Subcutaneous adipose tissue (tissue), 4 donors: ENCODE results near the gene ZBED4. TPM values are rescaled to one million over a fixed set of nuclear protein-coding genes. Genes with fewer than 3 reads are reported as not detected.

Experiments
- total RNA-seq, 4 donors: library from RNA; depleted of rRNA; stranded (reverse); fragments of >200 nt; gene quantifications; one replicate each; pipeline ENCODE4 v1.1.0, GENCODE V29; 2016
- TF ChIP-seq, protein P1 (sequence below): fragments of 450-650 bp; IDR thresholded peaks from one replicate; pipeline ENCODE4 v1.5.1; 2016; ENCODE audit warnings: low read depth, mild to moderate bottlenecking, control low read depth, antibody characterized with exemption, moderate library complexity

ZBED4 gene
- total RNA-seq, 4 donors from 2014 or later: 6.0 to 11.1 (median 7.0) TPM

DNA sequence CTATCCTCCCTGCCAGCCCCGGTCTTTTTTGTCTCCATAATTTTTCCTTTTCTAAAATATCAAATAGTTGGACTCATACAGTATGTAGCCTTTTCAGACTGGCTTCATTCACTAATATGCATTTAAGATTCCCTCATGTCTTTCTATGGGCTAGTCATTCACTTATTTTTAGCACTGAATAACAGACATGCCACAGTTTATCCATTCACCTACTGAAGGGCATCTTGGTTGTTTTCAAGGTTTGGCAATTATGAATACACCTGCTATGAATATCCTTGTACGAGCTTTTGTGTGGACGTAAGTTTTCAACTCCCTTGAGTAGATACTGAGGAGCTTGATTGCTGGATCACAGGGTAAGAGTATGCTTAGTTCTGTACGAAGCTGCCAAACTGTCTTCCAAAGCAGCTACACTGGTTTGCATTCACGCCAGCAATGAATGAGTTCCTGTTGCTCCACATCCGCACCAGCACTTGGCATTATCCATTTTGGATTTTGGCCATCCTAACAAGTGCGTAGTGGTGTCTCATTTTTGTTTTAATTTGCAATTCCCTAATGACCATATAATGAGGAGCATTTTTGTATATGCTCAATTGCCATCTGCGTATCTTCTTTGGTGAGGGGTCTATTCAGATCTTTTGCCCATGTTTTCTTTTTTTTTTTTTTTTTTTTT, 43.5 kb downstream of the ZBED4 start:
- TF ChIP-seq, protein P1, sequence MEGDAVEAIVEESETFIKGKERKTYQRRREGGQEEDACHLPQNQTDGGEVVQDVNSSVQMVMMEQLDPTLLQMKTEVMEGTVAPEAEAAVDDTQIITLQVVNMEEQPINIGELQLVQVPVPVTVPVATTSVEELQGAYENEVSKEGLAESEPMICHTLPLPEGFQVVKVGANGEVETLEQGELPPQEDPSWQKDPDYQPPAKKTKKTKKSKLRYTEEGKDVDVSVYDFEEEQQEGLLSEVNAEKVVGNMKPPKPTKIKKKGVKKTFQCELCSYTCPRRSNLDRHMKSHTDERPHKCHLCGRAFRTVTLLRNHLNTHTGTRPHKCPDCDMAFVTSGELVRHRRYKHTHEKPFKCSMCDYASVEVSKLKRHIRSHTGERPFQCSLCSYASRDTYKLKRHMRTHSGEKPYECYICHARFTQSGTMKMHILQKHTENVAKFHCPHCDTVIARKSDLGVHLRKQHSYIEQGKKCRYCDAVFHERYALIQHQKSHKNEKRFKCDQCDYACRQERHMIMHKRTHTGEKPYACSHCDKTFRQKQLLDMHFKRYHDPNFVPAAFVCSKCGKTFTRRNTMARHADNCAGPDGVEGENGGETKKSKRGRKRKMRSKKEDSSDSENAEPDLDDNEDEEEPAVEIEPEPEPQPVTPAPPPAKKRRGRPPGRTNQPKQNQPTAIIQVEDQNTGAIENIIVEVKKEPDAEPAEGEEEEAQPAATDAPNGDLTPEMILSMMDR: no peak

DNA sequence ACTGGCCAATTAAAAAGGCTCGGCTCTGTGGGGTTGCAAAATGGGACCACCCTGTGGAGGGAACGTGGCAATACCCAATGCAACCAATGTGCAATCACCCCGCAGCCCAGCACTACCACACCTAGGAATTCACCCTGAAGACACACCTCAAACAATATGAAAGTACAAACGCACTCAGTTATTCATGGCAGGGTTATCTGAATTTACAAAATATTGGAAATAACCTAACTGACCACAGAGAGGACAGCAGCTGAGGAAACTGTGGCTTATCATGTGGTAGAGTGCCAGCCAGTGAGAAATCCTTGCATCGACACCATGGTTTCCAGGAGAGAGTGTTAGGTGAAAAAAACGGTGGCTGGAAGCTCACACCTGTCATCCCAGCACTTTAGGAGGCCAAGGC, 45.9 kb downstream of the ZBED4 start:
- TF ChIP-seq, protein P1: no peak

DNA sequence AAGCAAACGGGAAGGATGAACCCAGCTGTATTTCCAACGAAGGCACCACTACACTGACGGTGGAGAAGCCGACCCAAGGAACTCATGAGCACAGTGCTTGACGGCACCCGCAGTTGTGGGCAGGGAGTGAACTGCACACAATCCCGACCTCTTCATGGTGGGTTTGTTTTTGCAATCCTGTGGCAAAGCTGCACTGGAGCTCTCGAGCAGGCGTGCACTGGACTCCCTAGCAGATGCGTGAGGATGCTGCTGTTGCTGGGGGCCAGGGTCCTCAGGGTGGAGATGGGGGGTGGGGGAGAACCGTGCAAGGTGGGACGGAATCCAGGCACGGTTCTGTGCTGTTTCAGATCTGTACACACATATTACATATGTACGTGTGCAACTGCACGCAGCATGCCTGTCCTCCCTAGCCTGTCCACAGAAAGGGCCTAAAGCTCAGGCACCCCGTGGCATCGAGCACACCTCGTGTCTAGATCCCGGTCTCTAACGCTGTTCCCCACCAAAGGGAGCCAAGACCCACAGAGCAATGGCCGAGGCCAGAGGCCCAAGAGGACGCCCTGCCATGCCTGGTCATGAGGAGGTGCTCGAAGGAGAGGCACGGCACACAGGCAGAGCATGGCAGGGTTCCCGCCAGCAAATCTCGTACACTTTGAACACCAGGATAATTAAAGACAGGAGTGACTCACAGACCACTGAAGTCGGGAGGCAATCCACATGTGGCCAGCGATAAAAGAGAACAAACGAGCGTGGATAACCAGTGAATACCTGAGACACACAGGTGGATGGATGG, 47.0 kb downstream of the ZBED4 start:
- TF ChIP-seq, protein P1: no peak

DNA sequence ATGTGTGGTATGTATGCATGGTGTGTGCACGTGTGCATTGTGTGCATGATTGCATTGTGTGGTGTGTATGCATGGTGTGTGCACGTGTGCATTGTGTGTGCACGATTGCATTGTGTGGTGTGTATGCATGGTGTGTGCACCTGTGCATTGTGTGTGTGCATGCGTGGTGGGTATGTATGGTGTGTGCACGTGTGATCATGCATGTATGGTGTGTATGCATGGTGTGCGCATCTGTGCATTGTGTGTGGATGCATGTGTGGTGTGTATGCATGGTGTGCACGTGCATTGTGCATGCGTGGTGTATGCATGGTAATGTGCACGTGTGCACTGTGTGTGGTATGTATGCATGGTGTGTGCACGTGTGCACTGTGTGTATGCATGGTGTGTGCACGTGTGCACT, 47.8 kb downstream of the ZBED4 start:
- TF ChIP-seq, protein P1: no peak

DNA sequence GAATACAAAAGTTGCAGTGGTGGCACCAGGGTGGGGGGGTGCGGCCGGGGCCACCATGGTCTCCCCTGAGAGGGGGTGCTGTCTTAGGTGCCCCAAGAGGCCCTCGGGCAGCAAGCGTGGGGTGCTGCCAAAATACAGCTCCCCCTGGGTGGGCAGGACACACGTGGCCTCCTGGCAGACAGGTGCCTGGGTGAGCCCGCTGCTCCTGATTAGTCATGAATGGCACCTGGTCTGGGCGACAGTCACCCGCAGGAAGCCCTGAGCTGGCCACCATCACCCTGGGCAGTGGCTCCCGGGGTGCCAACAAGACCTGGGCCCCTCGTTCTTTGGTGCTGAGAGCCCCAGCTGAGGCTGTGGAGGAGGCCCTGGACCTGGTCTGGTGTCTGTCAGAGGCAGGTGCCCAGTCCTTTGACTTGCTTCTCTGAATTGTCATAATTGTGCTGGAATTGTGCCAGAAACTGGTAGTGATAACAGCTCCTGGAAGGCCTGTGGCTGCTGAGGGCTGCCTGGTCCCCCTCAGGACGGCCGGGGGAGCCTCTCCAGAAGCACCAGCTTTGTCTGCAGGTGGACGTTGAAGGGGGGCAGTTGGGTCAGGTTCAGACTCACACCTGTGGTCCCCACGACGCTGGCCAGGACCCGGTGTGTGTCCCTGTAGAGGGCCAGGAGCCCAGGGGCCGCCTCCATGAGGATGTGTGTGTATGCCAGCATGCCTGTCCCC, 49.8 kb downstream of the ZBED4 start:
- TF ChIP-seq, protein P1: no peak

DNA sequence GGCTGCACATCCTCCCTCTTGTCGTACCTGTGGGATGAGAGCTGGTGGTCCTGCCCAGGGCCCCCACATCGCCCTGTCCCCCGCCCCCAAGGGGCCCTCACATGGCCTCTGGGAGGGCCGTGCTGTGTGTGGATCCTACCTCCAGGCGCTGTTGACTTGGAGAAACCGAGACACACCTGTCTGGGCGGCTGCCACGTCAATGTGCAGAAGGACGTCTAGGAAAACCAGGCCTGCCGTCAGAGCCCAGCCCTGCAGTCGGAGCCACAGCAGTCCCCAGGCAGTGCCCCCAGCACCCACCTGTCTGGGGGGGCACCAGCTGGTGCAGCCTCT, 50.4 kb downstream of the ZBED4 start:
- TF ChIP-seq, protein P1: no peak

DNA sequence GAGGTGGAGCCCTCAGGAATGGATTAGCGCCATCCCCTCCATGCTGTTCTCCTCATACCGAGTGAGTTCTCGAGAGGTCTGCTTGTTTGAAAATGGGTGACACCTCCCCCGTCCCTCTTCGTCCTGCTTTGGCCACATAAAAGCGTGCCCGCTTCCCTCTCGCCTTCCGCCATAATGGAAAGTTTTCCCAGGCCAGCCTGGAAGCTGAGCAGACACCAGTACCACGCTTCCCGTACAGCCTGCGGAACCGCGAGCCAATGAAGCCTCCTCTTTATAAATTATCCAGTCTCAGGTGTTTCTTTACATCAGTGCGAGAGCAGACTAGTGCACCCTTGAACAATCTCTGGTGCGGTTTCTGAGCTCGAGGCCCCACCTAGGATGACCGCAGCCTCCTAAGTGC, 51.8 kb downstream of the ZBED4 start:
- TF ChIP-seq, protein P1: no peak
